MG63 (cell line): Measurements from ENCODE around the gene DHRS9. TPM values are rescaled to one million over a fixed set of nuclear protein-coding genes. Genes with fewer than 3 reads are reported as not detected.

ENCODE experiments used
- DNase-seq: peaks from one replicate; pipeline ENCODE4 v3.0.0-alpha.2; 2020
- H3K27me3 ChIP-seq: fragments of 250-450 bp; sonication (Bioruptor Pico); 2 replicates; pipeline ENCODE4 v1.5.1; 2020; ENCODE audit warnings: mild to moderate bottlenecking, moderate library complexity
- H3K36me3 ChIP-seq: fragments of 250-450 bp; sonication (Bioruptor Pico); 2 replicates; pipeline ENCODE4 v1.5.1; 2020; ENCODE audit warnings: mild to moderate bottlenecking, moderate library complexity
- H3K4me3 ChIP-seq: fragments of 250-450 bp; sonication (Bioruptor Pico); 2 replicates; pipeline ENCODE4 v1.5.1; 2020; ENCODE audit warnings: mild to moderate bottlenecking, moderate library complexity
- H3K9me3 ChIP-seq: fragments of 250-450 bp; sonication (Bioruptor Pico); 2 replicates; pipeline ENCODE4 v1.5.1; 2020; ENCODE audit warnings: mild to moderate bottlenecking, moderate library complexity
- total RNA-seq: library from RNA; depleted of rRNA; stranded (reverse); fragments of >200 nt; shearing (Covaris generic); gene quantifications from 2 replicates; pipeline ENCODE4 v1.2.3, GENCODE V29; 2014; ENCODE audit warnings: low replicate concordance; rRNA removed

Gene DHRS9
- not detected in 2 replicates for total RNA-seq

- H3K36me3 ChIP-seq = no peaks in the 10 kb centered on the region
Observed at GRCh38 chr2:169069341-169069740, at the start of gene DHRS9. DHRS9 (plus strand) TSS chr2:169069563; CDS start chr2:169081582, 12,019 bp downstream.

GRCh38 chr2:169023161-169023560 is 46.2 kb upstream of the DHRS9 start:
- Histone ChIP-seq H3K36me3 (no peaks in the 10 kb centered on the region), H3K9me3 (no peaks in the 10 kb centered on the region), H3K4me3 (no peak overlapping the region), H3K27me3 (no peaks in the 10 kb centered on the region)
- no peak for DNase-seq

More at GRCh38 chr2:169069341-169069740, at the start of gene DHRS9:
- no peaks in the 10 kb centered on the region for H3K27me3 ChIP-seq
- H3K9me3 ChIP-seq = peaks cover 7% of the 10 kb centered on the region
- DNase-seq = peak; percentile 29
- H3K4me3 ChIP-seq = no peak within 1 kb of the TSS

GRCh38 chr2:169026056-169026455 is 43.3 kb upstream of the DHRS9 start:
- no peak for DNase-seq
- no peaks in the 10 kb centered on the region for H3K27me3 ChIP-seq
- no peaks in the 10 kb centered on the region for H3K36me3 ChIP-seq
- no peaks in the 10 kb centered on the region for H3K9me3 ChIP-seq
- H3K4me3 ChIP-seq = no peak overlapping the region

GRCh38 chr2:169027234-169027633 is 42.1 kb upstream of the DHRS9 start:
- DNase-seq = no peak
- H3K27me3 ChIP-seq = no peaks in the 10 kb centered on the region
- no peak overlapping the region for H3K4me3 ChIP-seq
- H3K9me3 ChIP-seq = no peaks in the 10 kb centered on the region
- no peaks in the 10 kb centered on the region for H3K36me3 ChIP-seq

GRCh38 chr2:169029341-169029740 is 40.0 kb upstream of the DHRS9 start:
- no peak for DNase-seq

GRCh38 chr2:169031202-169031601 is 38.2 kb upstream of the DHRS9 start, which contains the start of gene ABCB11:
ABCB11 (minus strand) TSS chr2:169031324; CDS start chr2:169018125, 13,199 bp downstream.
- H3K27me3 ChIP-seq = no peaks in the 10 kb centered on the region
- no peak for DNase-seq
- H3K36me3 ChIP-seq = no peaks in the 10 kb centered on the region
- H3K9me3 ChIP-seq = no peaks in the 10 kb centered on the region
- no peak within 1 kb of the TSS for H3K4me3 ChIP-seq

More at GRCh38 chr2:169029341-169029740, 40.0 kb upstream of the DHRS9 start:
- Histone ChIP-seq H3K27me3 (no peaks in the 10 kb centered on the region), H3K9me3 (no peaks in the 10 kb centered on the region), H3K4me3 (no peak overlapping the region), H3K36me3 (no peaks in the 10 kb centered on the region)

- H3K27me3 ChIP-seq = no peaks in the 10 kb centered on the region
- no peaks in the 10 kb centered on the region for H3K9me3 ChIP-seq
- no peak overlapping the region for H3K4me3 ChIP-seq
- no peak for DNase-seq
- no peaks in the 10 kb centered on the region for H3K36me3 ChIP-seq
Observed at GRCh38 chr2:169034256-169034655, 35.1 kb upstream of the DHRS9 start.

DNA sequence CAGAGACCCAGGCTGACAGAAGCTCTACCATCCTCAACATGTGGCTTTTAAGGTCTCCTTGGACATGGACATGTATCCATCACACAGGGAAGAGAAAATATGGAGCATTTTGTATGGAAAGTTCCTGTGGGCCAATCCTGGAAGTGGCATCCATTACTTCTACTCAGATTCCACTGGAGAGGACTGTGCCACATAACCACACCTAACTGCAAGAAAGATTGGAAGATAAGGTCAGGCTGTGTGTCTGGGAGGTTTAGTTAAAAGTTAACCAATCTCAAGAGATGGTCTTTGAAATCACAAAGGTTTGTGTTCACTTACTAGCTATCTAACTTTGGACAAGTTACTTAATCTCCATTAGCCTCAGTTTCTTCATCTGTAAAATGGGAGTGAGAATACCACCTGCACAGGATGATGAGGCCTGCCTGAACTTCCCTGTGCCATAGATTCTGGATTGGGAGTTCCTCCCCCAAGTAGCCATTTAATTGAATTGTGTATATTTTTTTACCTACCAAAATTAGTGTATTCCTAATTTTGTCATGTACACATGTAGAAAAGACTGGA is 34.3 kb upstream of the DHRS9 start:
- Histone ChIP-seq H3K9me3 (no peaks in the 10 kb centered on the region), H3K36me3 (no peaks in the 10 kb centered on the region), H3K27me3 (no peaks in the 10 kb centered on the region), H3K4me3 (no peak overlapping the region)
- DNase-seq = no peak

DNA sequence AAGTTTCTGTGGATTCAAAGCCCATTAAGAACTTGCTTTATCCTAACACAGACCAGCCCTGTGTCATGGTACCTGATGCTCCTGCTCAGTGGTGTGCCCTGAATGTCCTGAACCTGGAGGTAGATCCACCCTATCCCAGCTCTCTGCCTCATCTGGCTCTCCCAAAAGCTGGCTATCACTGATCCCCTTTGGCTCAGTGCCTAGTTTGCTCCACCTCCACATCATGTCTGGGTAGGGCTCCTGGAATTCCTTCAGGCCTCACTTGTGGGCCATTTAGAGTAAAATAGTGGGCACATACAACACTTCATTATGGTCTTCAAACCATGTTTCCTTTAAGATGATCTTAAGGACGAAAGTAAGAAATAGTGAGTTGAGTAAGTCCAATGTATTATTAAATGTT is 33.5 kb upstream of the DHRS9 start:
- Histone ChIP-seq H3K36me3 (no peaks in the 10 kb centered on the region), H3K4me3 (no peak overlapping the region), H3K9me3 (no peaks in the 10 kb centered on the region), H3K27me3 (no peaks in the 10 kb centered on the region)
- DNase-seq = no peak

DNA sequence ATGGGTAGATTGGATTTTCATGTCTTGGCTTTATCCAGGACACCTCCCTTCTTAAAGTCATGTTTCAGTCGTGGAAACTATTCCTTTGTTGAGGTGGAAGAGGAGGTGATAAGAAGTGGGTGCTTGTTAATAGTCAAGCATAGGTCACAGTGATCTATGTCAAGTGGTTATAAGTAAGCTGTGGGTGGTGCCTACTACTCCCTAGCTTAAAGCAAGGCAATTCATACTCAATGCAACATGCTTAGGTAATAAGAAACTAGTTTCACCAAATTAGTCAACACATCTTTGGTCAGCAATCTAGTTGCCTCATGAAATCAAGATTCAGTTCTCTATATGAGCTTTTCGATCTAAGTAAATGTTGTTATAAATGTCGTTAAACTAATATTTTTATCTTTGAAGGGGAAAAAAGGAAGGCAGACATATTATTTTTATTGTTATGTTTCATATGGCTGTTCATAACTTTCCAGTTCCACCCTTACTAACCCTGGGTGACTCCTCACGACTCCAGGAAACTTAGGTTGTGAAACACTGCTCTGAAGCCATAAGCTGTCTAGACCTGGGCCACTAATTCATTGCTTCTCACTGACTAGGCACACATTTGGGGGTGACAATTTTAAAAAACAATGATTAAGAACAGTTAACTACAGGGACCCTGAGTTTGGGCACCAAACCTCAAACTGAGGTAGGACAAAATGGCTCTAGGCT is 32.5 kb upstream of the DHRS9 start:
- no peaks in the 10 kb centered on the region for H3K9me3 ChIP-seq
- H3K4me3 ChIP-seq = no peak overlapping the region
- DNase-seq = no peak
- no peaks in the 10 kb centered on the region for H3K27me3 ChIP-seq
- no peaks in the 10 kb centered on the region for H3K36me3 ChIP-seq

DNA sequence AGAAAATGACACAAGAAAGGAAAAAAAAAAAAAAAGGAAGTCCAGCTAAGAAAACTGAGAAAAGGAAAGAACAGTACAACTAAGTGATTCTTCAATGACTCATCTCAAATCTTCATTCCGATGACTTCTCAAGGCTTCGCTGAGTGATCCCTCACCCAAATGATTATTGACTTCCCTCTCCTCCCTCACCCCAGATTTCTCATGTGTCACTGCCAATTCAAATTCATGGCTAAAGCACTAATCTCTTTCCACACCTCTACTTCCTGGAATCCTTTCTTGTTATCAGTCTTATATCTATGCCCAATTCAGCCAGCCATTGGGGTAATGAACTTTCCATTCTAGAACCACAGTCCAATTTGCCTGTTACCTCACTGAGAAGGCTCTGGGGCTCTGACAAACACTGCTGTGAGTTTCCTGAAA is 31.0 kb upstream of the DHRS9 start:
- Histone ChIP-seq H3K4me3 (no peak overlapping the region), H3K9me3 (peaks cover 7% of the 10 kb centered on the region), H3K27me3 (no peaks in the 10 kb centered on the region), H3K36me3 (no peaks in the 10 kb centered on the region)
- no peak for DNase-seq

GRCh38 chr2:169039702-169040101 is 29.7 kb upstream of the DHRS9 start:
- no peaks in the 10 kb centered on the region for H3K36me3 ChIP-seq
- no peak overlapping the region for H3K4me3 ChIP-seq
- peaks cover 8% of the 10 kb centered on the region for H3K9me3 ChIP-seq
- no peaks in the 10 kb centered on the region for H3K27me3 ChIP-seq
- no peak for DNase-seq

DNA sequence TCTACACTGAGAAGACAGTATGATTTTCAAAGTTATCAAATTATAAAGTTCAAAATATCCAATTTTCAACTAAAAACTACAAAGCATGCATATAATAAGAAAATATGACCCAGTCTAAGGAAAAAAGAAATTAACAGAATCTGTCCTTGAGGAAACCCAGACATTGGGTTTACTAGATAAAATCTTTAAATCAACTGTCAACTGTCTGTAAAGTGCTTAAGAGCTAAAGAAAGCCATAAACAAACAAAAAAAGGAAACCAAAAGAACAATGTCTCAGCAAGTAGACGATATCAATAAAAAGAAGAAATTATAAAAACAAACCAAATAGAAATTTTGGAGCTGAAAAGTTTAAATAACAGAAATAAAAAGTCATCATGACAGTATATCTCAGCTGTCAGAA is 27.8 kb upstream of the DHRS9 start:
- H3K36me3 ChIP-seq = no peaks in the 10 kb centered on the region
- peaks cover 10% of the 10 kb centered on the region for H3K9me3 ChIP-seq
- no peaks in the 10 kb centered on the region for H3K27me3 ChIP-seq
- no peak for DNase-seq
- H3K4me3 ChIP-seq = no peak overlapping the region

DNA sequence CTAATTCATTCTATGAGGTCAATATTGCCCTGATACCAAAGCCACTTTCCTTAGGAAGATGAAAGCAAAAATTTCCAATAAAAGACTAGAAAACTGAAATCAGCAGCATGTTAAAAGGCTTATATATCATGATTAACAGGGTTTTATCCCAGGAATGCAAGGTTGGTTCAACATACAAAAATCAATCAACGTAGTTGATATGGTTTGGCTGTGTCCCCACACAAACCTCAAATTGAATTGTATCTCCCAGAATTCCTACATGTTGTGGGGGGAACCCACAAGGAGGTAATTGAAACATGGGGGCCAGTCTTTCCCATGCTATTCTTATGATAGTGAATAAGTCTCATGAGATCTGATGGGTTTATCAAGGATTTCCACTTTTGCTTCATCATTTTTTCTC is 26.5 kb upstream of the DHRS9 start:
- Histone ChIP-seq H3K27me3 (no peaks in the 10 kb centered on the region), H3K36me3 (no peaks in the 10 kb centered on the region), H3K4me3 (no peak overlapping the region), H3K9me3 (peaks cover 10% of the 10 kb centered on the region)
- no peak for DNase-seq

- no peaks in the 10 kb centered on the region for H3K27me3 ChIP-seq
- H3K9me3 ChIP-seq = peaks cover 10% of the 10 kb centered on the region
- no peak overlapping the region for H3K4me3 ChIP-seq
- DNase-seq = no peak
- no peaks in the 10 kb centered on the region for H3K36me3 ChIP-seq
Observed at GRCh38 chr2:169046440-169047151, 22.8 kb upstream of the DHRS9 start.

GRCh38 chr2:169047256-169048250 is 21.8 kb upstream of the DHRS9 start:
- no peak overlapping the region for H3K4me3 ChIP-seq
- DNase-seq = no peak
- H3K27me3 ChIP-seq = no peaks in the 10 kb centered on the region
- peaks cover 5% of the 10 kb centered on the region for H3K9me3 ChIP-seq
- no peaks in the 10 kb centered on the region for H3K36me3 ChIP-seq
